H9 (cell line): Measurements from ENCODE around the gene ALDH1A2. TPM values are rescaled to one million over a fixed set of nuclear protein-coding genes. Genes with fewer than 3 reads are reported as not detected.

Experiments
- DNase-seq: peaks from one replicate; pipeline ENCODE4 v3.0.0-alpha.2; 2017
- H2AFZ ChIP-seq: one replicate; pipeline ENCODE4 v1.6.1; 2013; ENCODE audit warnings: mild to moderate bottlenecking, low read length, control low read depth, moderate library complexity
- H2AK5ac ChIP-seq: 2 replicates; pipeline ENCODE4 v1.6.1; 2013; ENCODE audit warnings: low read length, control low read depth, mixed read lengths; ENCODE audit not compliant: insufficient read length
- H2BK120ac ChIP-seq: one replicate; pipeline ENCODE4 v1.6.1; 2013; ENCODE audit warnings: low read depth, mild to moderate bottlenecking, low read length, control low read depth, inconsistent platforms; ENCODE audit not compliant: poor library complexity, severe bottlenecking
- H2BK12ac ChIP-seq: 2 replicates; pipeline ENCODE4 v1.6.1; 2013; ENCODE audit warnings: low read length, control low read depth, mixed read lengths, low read depth; ENCODE audit not compliant: insufficient read length
- H2BK15ac ChIP-seq: 2 replicates; pipeline ENCODE4 v1.6.1; 2013; ENCODE audit warnings: low read depth, low read length, control low read depth
- H2BK20ac ChIP-seq: one replicate; pipeline ENCODE4 v1.6.1; 2013; ENCODE audit warnings: low read depth, mild to moderate bottlenecking, low read length, control low read depth, inconsistent platforms; ENCODE audit not compliant: poor library complexity, severe bottlenecking
- H2BK5ac ChIP-seq: 2 replicates; pipeline ENCODE4 v1.6.1; 2013; ENCODE audit warnings: low read length, control low read depth, mixed read lengths; ENCODE audit not compliant: insufficient read length
- H3K14ac ChIP-seq: 2 replicates; pipeline ENCODE4 v1.6.1; 2013; ENCODE audit warnings: low read length, control low read depth; ENCODE audit not compliant: insufficient read depth
- H3K18ac ChIP-seq: 2 replicates; pipeline ENCODE4 v1.6.1; 2013; ENCODE audit warnings: low read depth, mild to moderate bottlenecking, mixed read lengths, low read length, control low read depth; ENCODE audit not compliant: insufficient read length
- H3K23ac ChIP-seq: 2 replicates; pipeline ENCODE4 v1.6.1; 2013; ENCODE audit warnings: low read length, control low read depth, mixed read lengths, low read depth; ENCODE audit not compliant: insufficient read length
- H3K23me2 ChIP-seq: 2 replicates; pipeline ENCODE4 v1.6.1; 2013; ENCODE audit warnings: low read depth, mild to moderate bottlenecking, mixed read lengths, low read length, control low read depth; ENCODE audit not compliant: insufficient read length, poor library complexity, severe bottlenecking
- H3K27ac ChIP-seq: 2 replicates; pipeline ENCODE4 v1.5.1; 2013; ENCODE audit warnings: low read length, control low read depth, mixed read lengths, low read depth; ENCODE audit not compliant: insufficient read length
- H3K27me3 ChIP-seq: 2 replicates; pipeline ENCODE4 v1.6.1; 2013; ENCODE audit warnings: low read length, control low read depth, inconsistent platforms; ENCODE audit not compliant: insufficient read depth
- H3K4ac ChIP-seq: 2 replicates; pipeline ENCODE4 v1.6.1; 2013; ENCODE audit warnings: low read depth, mild to moderate bottlenecking, control low read depth, inconsistent platforms, low read length, moderate library complexity
- H3K4me1 ChIP-seq: 2 replicates; pipeline ENCODE4 v1.6.1; 2013; ENCODE audit warnings: low read length, control low read depth, inconsistent platforms; ENCODE audit not compliant: insufficient read depth
- H3K4me2 ChIP-seq: 2 replicates; pipeline ENCODE4 v1.6.1; 2013; ENCODE audit warnings: low read length, control low read depth, mixed read lengths; ENCODE audit not compliant: insufficient read length, insufficient read depth
- H3K56ac ChIP-seq: 2 replicates; pipeline ENCODE4 v1.6.1; 2013; ENCODE audit warnings: low read depth, mild to moderate bottlenecking, mixed read lengths, low read length, control low read depth; ENCODE audit not compliant: insufficient read length
- H3K79me1 ChIP-seq: 2 replicates; pipeline ENCODE4 v1.6.1; 2013; ENCODE audit warnings: low read depth, mild to moderate bottlenecking, moderate library complexity, low read length, control low read depth, inconsistent platforms; ENCODE audit not compliant: insufficient read depth, poor library complexity, severe bottlenecking
- H3K79me2 ChIP-seq: 2 replicates; pipeline ENCODE4 v1.6.1; 2013; ENCODE audit warnings: low read length, control low read depth, inconsistent platforms; ENCODE audit not compliant: insufficient read depth
- H3K9ac ChIP-seq: 2 replicates; pipeline ENCODE4 v1.6.1; 2013; ENCODE audit warnings: low read length, control low read depth, mixed read lengths; ENCODE audit not compliant: insufficient read length; ENCODE audit errors: extremely low read depth
- H3K9me3 ChIP-seq: one replicate; pipeline ENCODE4 v1.6.1; 2013; ENCODE audit warnings: low read depth, low read length, inconsistent platforms; ENCODE audit not compliant: control insufficient read depth
- H3T11ph ChIP-seq: one replicate; pipeline ENCODE4 v1.6.1; 2013; ENCODE audit warnings: mild to moderate bottlenecking, low read length, control low read depth, inconsistent platforms
- H4K20me1 ChIP-seq: one replicate; pipeline ENCODE4 v1.6.1; 2013; ENCODE audit not compliant: control insufficient read depth, insufficient read length, insufficient read depth
- H4K5ac ChIP-seq: 2 replicates; pipeline ENCODE4 v1.6.1; 2013; ENCODE audit warnings: low read depth, mild to moderate bottlenecking, mixed read lengths, low read length, control low read depth; ENCODE audit not compliant: insufficient read length
- H4K8ac ChIP-seq: replicated peaks from 2 replicates; pipeline ENCODE4 v1.6.1; 2013; ENCODE audit warnings: low read length, control low read depth, mixed read lengths, low read depth; ENCODE audit not compliant: insufficient read length
- H4K91ac ChIP-seq: 2 replicates; pipeline ENCODE4 v1.6.1; 2013; ENCODE audit warnings: low read depth, mild to moderate bottlenecking, moderate library complexity, mixed read lengths, low read length, control low read depth; ENCODE audit not compliant: insufficient read length
- H3K27ac Mint-ChIP-seq, 3 experiments: 2 replicates in 2 of 3; 3 replicates in 1 of 3; pipeline ENCODE4 v1.8.0; 2020 to 2021; ENCODE audit warnings: mixed read lengths in 3 of 3, mild to moderate bottlenecking in 1 of 3, moderate library complexity in 1 of 3
- H3K27me3 Mint-ChIP-seq: 2 replicates; pipeline ENCODE4 v1.8.0; 2021; ENCODE audit warnings: low read depth, mild to moderate bottlenecking, moderate library complexity, mixed read lengths
- H3K36me3 Mint-ChIP-seq, 3 experiments: 2 replicates in 2 of 3; 3 replicates in 1 of 3; pipeline ENCODE4 v1.8.0; 2020 to 2021; ENCODE audit warnings: low read depth in 3 of 3, mixed read lengths in 3 of 3; ENCODE audit not compliant: insufficient read depth in 1 of 3
- H3K4me1 Mint-ChIP-seq, 2 experiments: 2 replicates each; pipeline ENCODE4 v1.8.0; 2020; ENCODE audit warnings: mixed read lengths in 2 of 2
- H3K4me3 Mint-ChIP-seq, 2 experiments: 2 replicates in 1 of 2; 3 replicates in 1 of 2; pipeline ENCODE4 v1.8.0; 2020 to 2021; ENCODE audit warnings: mild to moderate bottlenecking in 2 of 2, mixed read lengths in 2 of 2, moderate library complexity in 1 of 2
- H3K9me3 Mint-ChIP-seq, 2 experiments: 2 replicates in 1 of 2; 3 replicates in 1 of 2; pipeline ENCODE4 v1.8.0; 2020; ENCODE audit warnings: mild to moderate bottlenecking in 2 of 2, mixed read lengths in 2 of 2, moderate library complexity in 1 of 2
- CTCF ChIP-seq: fragments of 200-600 bp; sonication (generic); conservative IDR thresholded peaks from 3 replicates; pipeline ENCODE4 v1.8.0; 2021; ENCODE audit warnings: antibody characterized with exemption, mild to moderate bottlenecking
- WGBS: extraction: QIAGEN DNeasy Blood & Tissue Kit; methylation state at CpG from one replicate; pipeline ENCODE4 v1.1.7; 2013; ENCODE audit warnings: missing lambda C conversion rate, low lambda C conversion rate, mixed read lengths; ENCODE audit not compliant: insufficient read length; ENCODE audit errors: extremely low coverage; 5-methylcytosine and 5-hydroxymethylcytosine counted together
- total RNA-seq: library from RNA; stranded (reverse); gene quantifications from 2 replicates; pipeline ENCODE4 v1.2.1, GENCODE V29; 2021

The ALDH1A2 gene
- total RNA-seq, 1 experiment from 2014 or later, result 0.72 TPM

DNA sequence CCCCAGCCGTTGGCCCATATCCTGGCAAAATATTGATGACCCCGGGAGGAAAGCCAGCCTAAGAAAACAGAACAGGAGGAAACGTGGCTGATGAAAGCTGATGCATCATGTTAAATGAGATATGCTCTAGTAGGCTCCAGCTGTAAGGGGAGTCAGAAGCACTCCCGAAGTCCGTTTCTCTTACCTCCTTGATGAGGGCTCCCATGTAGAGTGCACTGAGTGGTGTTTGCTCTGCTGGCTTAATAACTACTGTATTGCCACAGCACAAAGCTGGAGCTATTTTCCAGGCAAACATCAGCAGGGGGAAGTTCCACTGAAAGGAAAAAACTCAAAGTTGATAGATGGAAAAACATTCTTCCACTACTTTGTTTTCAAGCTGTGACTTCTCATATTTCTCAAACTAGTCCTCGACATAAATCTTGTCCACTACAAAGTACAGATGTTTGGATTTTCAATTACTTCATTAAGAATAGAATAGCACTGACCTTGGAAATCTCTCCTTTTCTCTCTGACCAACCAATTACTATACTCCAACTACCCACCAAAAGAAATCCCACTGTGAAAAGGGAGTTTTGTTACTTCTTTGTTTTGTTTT lies 72.7 kb downstream of the ALDH1A2 start:
- Histone ChIP-seq H3K4me1 (no peaks in the 10 kb centered on the region), H3K9ac (no peak overlapping the region), H4K5ac (no peak overlapping the region), H3K18ac (no peak overlapping the region), H2BK120ac (no peak overlapping the region), H3K27ac (no peak overlapping the region), H2BK15ac (no peak overlapping the region), H2BK20ac (no peak overlapping the region), H3T11ph (no peak overlapping the region), H4K20me1 (no peaks in the 10 kb centered on the region), H3K23me2 (no peaks in the 10 kb centered on the region), H2BK12ac (no peak overlapping the region), H3K23ac (no peak overlapping the region), H3K79me1 (no peaks in the 10 kb centered on the region), H3K56ac (no peak overlapping the region), H3K4me2 (no peak overlapping the region), H3K14ac (no peak overlapping the region), H3K27me3 (no peaks in the 10 kb centered on the region), H3K4ac (no peak overlapping the region), H3K79me2 (no peaks in the 10 kb centered on the region), H4K8ac (no peak overlapping the region), H2BK5ac (no peak overlapping the region), H2AFZ (no peak overlapping the region), H3K9me3 (no peaks in the 10 kb centered on the region), H2AK5ac (no peak overlapping the region), H4K91ac (no peak overlapping the region)
- H3K27me3 Mint-ChIP-seq, result 0 out of 2 replicates have a peak, but pooled peaks cover 3% of the 10 kb centered on the region
- no peaks in the 10 kb centered on the region for H3K36me3 Mint-ChIP-seq
- H3K27ac Mint-ChIP-seq, result no peak overlapping the region
- H3K4me3 Mint-ChIP-seq, result no peak overlapping the region; a peak in 1 of 5 replicates
- WGBS, result no CpG with 5 or more reads among the region's 6 CpGs
- H3K9me3 Mint-ChIP-seq, result no peaks in the 10 kb centered on the region
- DNase-seq, result no peak
- no peak for TF ChIP-seq CTCF
- H3K4me1 Mint-ChIP-seq, result no peaks in the 10 kb centered on the region
